Tibial artery (tissue), 4 donors: ENCODE results near the gene FLCN.
A peak's percentile ranks its signal among the peaks of the same experiment; 100 is the strongest.

Experiments
- DNase-seq, 2 donors: peaks; one replicate each; pipeline ENCODE4 v3.0.0-alpha.2; 2019
- H3K27ac ChIP-seq, 2 donors: fragments of 200-600 bp; sonication (generic) in 1 of 2; 1 replicate in 1 of 2; 2 replicates in 1 of 2; pipeline ENCODE4 v1.5.1; 2018 to 2019; ENCODE audit warnings: mild to moderate bottlenecking in 1 of 2
- H3K27me3 ChIP-seq, 2 donors: fragments of 200-600 bp; sonication (generic) in 1 of 2; one replicate each; pipeline versions ENCODE4 v1.5.1 to v1.6.0; 2016 to 2019
- H3K36me3 ChIP-seq, 3 donors: fragments of 200-600 bp; sonication (generic) in 2 of 3; one replicate each; pipeline ENCODE4 v1.5.1; 2016 to 2019; ENCODE audit warnings: mild to moderate bottlenecking in 2 of 3
- H3K4me1 ChIP-seq, 4 donors: fragments of 200-600 bp; sonication (generic) in 2 of 4; 1 replicate in 3 of 4; 2 replicates in 1 of 4; pipeline ENCODE4 v1.5.1; 2016 to 2019
- H3K4me3 ChIP-seq, 2 donors: fragments of 200-600 bp; sonication (generic) in 1 of 2; 1 replicate in 1 of 2; 2 replicates in 1 of 2; pipeline ENCODE4 v1.5.1; 2018 to 2019; ENCODE audit warnings: mild to moderate bottlenecking in 2 of 2
- H3K9me3 ChIP-seq, 3 donors: fragments of 200-600 bp; sonication (generic) in 1 of 3; one replicate each; pipeline ENCODE4 v1.5.1; 2016 to 2019
- CTCF ChIP-seq, 2 experiments: fragments of 200-600 bp in 1 of 2; fragments of 450-650 bp in 1 of 2; IDR thresholded peaks; one replicate each; pipeline ENCODE4 v1.5.1; 2017 to 2019; ENCODE audit warnings: antibody characterized with exemption in 2 of 2, mild to moderate bottlenecking in 1 of 2, moderate library complexity in 1 of 2
- intact Hi-C: fragments of 100-400 bp; cut with DNase I; formaldehyde crosslinking; loops from one replicate; pipeline ENCODE4 v1.15.0; 2023; ENCODE audit warnings: low total_unique reads

Gene FLCN

DNA sequence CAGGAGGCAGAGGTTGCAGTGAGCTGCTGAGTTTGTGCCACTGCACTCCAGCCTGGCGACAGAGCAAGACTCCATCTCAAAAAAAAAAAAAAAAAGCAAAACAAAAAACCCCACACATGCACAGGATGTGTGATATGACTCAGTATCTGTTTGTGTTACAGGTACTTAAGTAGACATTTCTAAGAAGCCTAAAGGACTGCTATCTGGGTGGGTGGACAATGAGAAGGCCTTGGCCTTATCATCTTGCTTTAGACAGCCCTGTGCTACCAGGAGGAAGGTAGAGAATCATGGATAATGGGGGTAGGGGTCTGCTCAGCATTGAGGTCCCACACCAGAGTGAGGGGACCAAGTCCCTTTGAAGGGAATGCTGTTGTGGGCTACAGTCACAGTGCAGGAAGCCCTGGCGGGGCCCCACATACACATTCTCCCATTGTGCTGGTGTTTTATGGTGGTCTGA lies 57.6 kb downstream of the FLCN start:
- intact Hi-C loops: no loop called here
- peak overlapping the region in 1 of 2 donors; percentile 61 for H3K27ac ChIP-seq

GRCh38 chr17:17177176-17177575 lies 59.8 kb downstream of the FLCN start:
- H3K9me3 ChIP-seq: no peaks in the 10 kb centered on the region
- intact Hi-C loops: no loop called here
- no peak overlapping the region for H3K4me3 ChIP-seq
- TF ChIP-seq CTCF (IDR thresholded peaks at IDR 0.05): no peak
- no peaks in the 10 kb centered on the region for H3K27me3 ChIP-seq
- H3K27ac ChIP-seq: no peak overlapping the region
- H3K36me3 ChIP-seq: peaks cover 87 to 100% (median 92%) of the 10 kb centered on the region in 3 donors
- no peak for DNase-seq
- H3K4me1 ChIP-seq: peaks cover 0 to 19% (median 12%) of the 10 kb centered on the region in 4 donors

More for the DNA sequence above, 57.6 kb downstream of the FLCN start:
- Histone ChIP-seq H3K9me3 (no peaks in the 10 kb centered on the region), H3K4me3 (no peak overlapping the region), H3K36me3 (peaks cover 86 to 100% (median 92%) of the 10 kb centered on the region in 3 donors), H3K27me3 (no peaks in the 10 kb centered on the region), H3K4me1 (peaks cover 0 to 20% (median 12%) of the 10 kb centered on the region in 4 donors)
- no peak for DNase-seq
- no peak for TF ChIP-seq CTCF (IDR thresholded peaks at IDR 0.05)

DNA sequence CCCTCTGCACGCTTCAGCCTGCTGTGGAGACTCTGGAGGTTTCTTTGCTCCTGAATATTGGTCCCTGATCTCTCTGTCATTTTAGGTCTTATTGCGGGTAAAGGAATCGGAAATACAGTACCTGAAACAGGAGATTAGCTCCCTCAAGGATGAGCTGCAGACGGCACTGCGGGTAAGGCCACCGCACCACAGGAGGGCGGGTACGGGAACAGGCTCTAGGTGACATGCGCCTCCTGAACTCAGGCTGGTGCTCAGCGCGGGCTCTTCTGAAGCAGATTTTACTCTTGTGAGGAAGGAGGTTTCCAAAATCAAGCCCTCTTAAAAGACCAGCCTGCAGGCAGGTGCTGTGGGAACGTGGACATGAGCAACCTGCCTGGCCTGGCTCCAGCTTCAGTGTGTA lies 60.6 kb downstream of the FLCN start:
- H3K4me1 ChIP-seq: peaks cover 0 to 15% (median 5%) of the 10 kb centered on the region in 4 donors
- no peaks in the 10 kb centered on the region for H3K27me3 ChIP-seq
- no peaks in the 10 kb centered on the region for H3K9me3 ChIP-seq
- no peak for TF ChIP-seq CTCF (IDR thresholded peaks at IDR 0.05)
- no peak overlapping the region for H3K27ac ChIP-seq
- H3K4me3 ChIP-seq: no peak overlapping the region
- peaks cover 95 to 100% (median 98%) of the 10 kb centered on the region in 3 donors for H3K36me3 ChIP-seq
- intact Hi-C loops: no loop called here
- no peak for DNase-seq

DNA sequence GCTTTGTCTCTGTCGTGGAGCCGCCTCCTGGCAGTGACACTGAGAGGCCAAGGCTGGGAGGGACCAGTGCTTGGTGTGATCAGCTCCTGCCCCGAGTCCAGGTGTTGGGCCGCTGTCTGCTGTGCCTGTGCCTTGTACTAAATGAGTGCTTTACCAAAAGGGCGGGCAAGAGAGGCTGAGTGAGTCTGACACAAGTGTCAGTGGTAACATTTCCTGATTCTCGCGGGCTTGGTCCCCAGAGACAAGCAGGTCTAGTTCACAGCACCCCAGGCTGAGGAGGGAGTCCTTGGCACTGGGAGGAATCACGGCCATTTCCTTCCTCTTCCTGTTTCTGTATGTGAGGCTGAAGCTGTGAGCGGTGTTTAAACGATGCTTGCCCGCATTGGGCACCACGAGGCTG lies 61.1 kb downstream of the FLCN start:
- Histone ChIP-seq H3K9me3 (no peaks in the 10 kb centered on the region), H3K36me3 (peaks cover 92 to 100% (median 95%) of the 10 kb centered on the region in 3 donors), H3K27ac (no peak overlapping the region), H3K4me3 (no peak overlapping the region), H3K4me1 (peaks cover 0 to 11% (median 3%) of the 10 kb centered on the region in 4 donors), H3K27me3 (no peaks in the 10 kb centered on the region)
- no peak for TF ChIP-seq CTCF (IDR thresholded peaks at IDR 0.05)
- intact Hi-C loops: no loop called here
- peak in 1 of 2 donors; percentile 62 for DNase-seq

DNA sequence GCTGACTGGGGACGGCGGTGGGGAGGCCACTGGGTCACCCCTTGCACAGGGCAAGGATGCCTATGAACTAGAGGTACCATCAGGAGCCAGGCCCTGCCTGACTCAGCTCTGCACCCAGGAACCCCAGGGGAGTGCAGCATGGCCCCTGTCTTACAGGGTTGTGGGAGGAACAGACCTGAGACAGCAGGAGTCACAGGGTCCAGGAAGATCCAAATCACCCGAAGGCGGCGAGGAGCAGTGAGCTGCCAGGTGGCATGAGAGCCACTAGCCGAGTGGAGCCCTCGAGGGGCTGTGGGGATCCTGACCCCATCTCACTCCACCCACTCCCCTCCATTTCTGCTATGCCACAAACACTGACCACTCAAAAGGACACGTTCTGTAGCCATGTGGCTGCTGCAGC lies 61.6 kb downstream of the FLCN start:
- no peak for TF ChIP-seq CTCF (IDR thresholded peaks at IDR 0.05)
- Histone ChIP-seq H3K36me3 (peaks cover 86 to 100% (median 89%) of the 10 kb centered on the region in 3 donors), H3K27ac (no peak overlapping the region), H3K27me3 (no peaks in the 10 kb centered on the region), H3K9me3 (no peaks in the 10 kb centered on the region), H3K4me1 (peaks cover 0 to 8% (median under 1%) of the 10 kb centered on the region in 4 donors), H3K4me3 (no peak overlapping the region)
- DNase-seq: no peak
- intact Hi-C loops: no loop called here

- TF ChIP-seq CTCF (IDR thresholded peaks at IDR 0.05): no peak
- no peak overlapping the region for H3K4me3 ChIP-seq
- H3K9me3 ChIP-seq: no peaks in the 10 kb centered on the region
- H3K27ac ChIP-seq: no peak overlapping the region
- H3K27me3 ChIP-seq: no peaks in the 10 kb centered on the region
- no peak for DNase-seq
- H3K36me3 ChIP-seq: peaks cover 72 to 97% (median 84%) of the 10 kb centered on the region in 3 donors
- H3K4me1 ChIP-seq: no peaks in the 10 kb centered on the region
- intact Hi-C loops: no loop called here
Observed at GRCh38 chr17:17173921-17174320, 63.0 kb downstream of the FLCN start.
